ENCODE measurements around the gene USP35. TPM values are rescaled to one million over a fixed set of nuclear protein-coding genes. Genes with fewer than 3 reads are reported as not detected.

Gene USP35
- total RNA-seq, 1 donor from 2014 or later, result 16.5 TPM

GRCh38 chr11:78199015-78199652 lies 10.4 kb downstream of the USP35 start:
- no peak overlapping the region for H3K4me3 Mint-ChIP-seq (ENCODE audit: low read depth)
- no peaks in the 10 kb centered on the region for H3K4me1 Mint-ChIP-seq (ENCODE audit: low read depth)
- no peak for DNase-seq (ENCODE audit: low spot score, unreplicated experiment)
- no peaks in the 10 kb centered on the region for H3K9me3 Mint-ChIP-seq (ENCODE audit: low read depth)
- TF ChIP-seq CTCF (IDR thresholded peaks at IDR 0.05; ENCODE audit: unreplicated experiment), result no peak
- no peaks in the 10 kb centered on the region for H3K27me3 Mint-ChIP-seq
- no peak overlapping the region for H3K27ac Mint-ChIP-seq
- H3K36me3 Mint-ChIP-seq (ENCODE audit: insufficient read depth), result peaks cover 22% of the 10 kb centered on the region

- Mint-ChIP-seq H3K27me3 (no peaks in the 10 kb centered on the region), H3K27ac (no peak overlapping the region), H3K4me1 (ENCODE audit: low read depth) (no peaks in the 10 kb centered on the region), H3K4me3 (ENCODE audit: low read depth) (no peak overlapping the region), H3K9me3 (ENCODE audit: low read depth) (no peaks in the 10 kb centered on the region), H3K36me3 (ENCODE audit: insufficient read depth) (peaks cover 24% of the 10 kb centered on the region)
- no peak for TF ChIP-seq CTCF (IDR thresholded peaks at IDR 0.05; ENCODE audit: unreplicated experiment)
- DNase-seq (ENCODE audit: low spot score, unreplicated experiment), result no peak
Observed at GRCh38 chr11:78199653-78200015, 10.9 kb downstream of the USP35 start.

GRCh38 chr11:78200061-78200460 lies 11.3 kb downstream of the USP35 start:
- Mint-ChIP-seq H3K36me3 (ENCODE audit: insufficient read depth) (peaks cover 25% of the 10 kb centered on the region), H3K27me3 (no peaks in the 10 kb centered on the region), H3K4me3 (ENCODE audit: low read depth) (no peak overlapping the region), H3K4me1 (ENCODE audit: low read depth) (no peaks in the 10 kb centered on the region), H3K27ac (no peak overlapping the region), H3K9me3 (ENCODE audit: low read depth) (no peaks in the 10 kb centered on the region)
- no peak for TF ChIP-seq CTCF (IDR thresholded peaks at IDR 0.05; ENCODE audit: unreplicated experiment)
- no peak for DNase-seq (ENCODE audit: low spot score, unreplicated experiment)

- TF ChIP-seq CTCF (IDR thresholded peaks at IDR 0.05; ENCODE audit: unreplicated experiment), result no peak
- H3K27me3 Mint-ChIP-seq, result no peaks in the 10 kb centered on the region
- no peaks in the 10 kb centered on the region for H3K4me1 Mint-ChIP-seq (ENCODE audit: low read depth)
- no peaks in the 10 kb centered on the region for H3K9me3 Mint-ChIP-seq (ENCODE audit: low read depth)
- no peak for DNase-seq (ENCODE audit: low spot score, unreplicated experiment)
- H3K36me3 Mint-ChIP-seq (ENCODE audit: insufficient read depth), result peaks cover 25% of the 10 kb centered on the region
- no peak overlapping the region for H3K4me3 Mint-ChIP-seq (ENCODE audit: low read depth)
- no peak overlapping the region for H3K27ac Mint-ChIP-seq
Observed at GRCh38 chr11:78200553-78200952, 11.8 kb downstream of the USP35 start.

- Mint-ChIP-seq H3K27ac (no peak overlapping the region), H3K9me3 (ENCODE audit: low read depth) (no peaks in the 10 kb centered on the region), H3K4me3 (ENCODE audit: low read depth) (no peak overlapping the region), H3K36me3 (ENCODE audit: insufficient read depth) (peaks cover 24% of the 10 kb centered on the region), H3K27me3 (no peaks in the 10 kb centered on the region), H3K4me1 (ENCODE audit: low read depth) (no peaks in the 10 kb centered on the region)
- DNase-seq (ENCODE audit: low spot score, unreplicated experiment), result no peak
- no peak for TF ChIP-seq CTCF (IDR thresholded peaks at IDR 0.05; ENCODE audit: unreplicated experiment)
Observed at GRCh38 chr11:78201096-78201818, 12.5 kb downstream of the USP35 start.

Data from progenitor cell of endocrine pancreas (in vitro differentiated cells).